Measurements from ENCODE around the gene CCNQ. TPM values are rescaled to one million over a fixed set of nuclear protein-coding genes. Genes with fewer than 3 reads are reported as not detected.

The CCNQ gene
- total RNA-seq, 2 experiments from 2014 or later: 13.4 to 15.1 TPM

- H3K4me1 Mint-ChIP-seq (ENCODE audit: low read depth): no peaks in the 10 kb centered on the region
- no peak overlapping the region for H3K4me3 Mint-ChIP-seq
- H3K27ac Mint-ChIP-seq: no peak overlapping the region
- H3K36me3 Mint-ChIP-seq (ENCODE audit: low read depth): no peaks in the 10 kb centered on the region
- no peaks in the 10 kb centered on the region for H3K9me3 Mint-ChIP-seq
- intact Hi-C loops (cut with micrococcal nuclease): no loop called here
- CTCF ChIA-PET: no interaction called here
- H3K27me3 Mint-ChIP-seq (ENCODE audit: low read depth): no peaks in the 10 kb centered on the region
- no peak for DNase-seq
Observed at GRCh38 chrX:153625271-153626024, 26.5 kb upstream of the CCNQ start.

GRCh38 chrX:153624196-153625091 is 25.5 kb upstream of the CCNQ start:
- no peaks in the 10 kb centered on the region for H3K36me3 Mint-ChIP-seq (ENCODE audit: low read depth)
- no peak overlapping the region for H3K4me3 Mint-ChIP-seq
- CTCF ChIA-PET: no interaction called here
- no peaks in the 10 kb centered on the region for H3K27me3 Mint-ChIP-seq (ENCODE audit: low read depth)
- no peaks in the 10 kb centered on the region for H3K9me3 Mint-ChIP-seq
- no peaks in the 10 kb centered on the region for H3K4me1 Mint-ChIP-seq (ENCODE audit: low read depth)
- intact Hi-C loops (cut with micrococcal nuclease): no loop called here
- no peak for DNase-seq
- H3K27ac Mint-ChIP-seq: no peak overlapping the region

GRCh38 chrX:153623310-153624029 is 24.5 kb upstream of the CCNQ start:
- CTCF ChIA-PET: no interaction called here
- Mint-ChIP-seq H3K27ac (no peak overlapping the region), H3K4me3 (no peak overlapping the region), H3K4me1 (ENCODE audit: low read depth) (no peaks in the 10 kb centered on the region), H3K36me3 (ENCODE audit: low read depth) (no peaks in the 10 kb centered on the region), H3K9me3 (no peaks in the 10 kb centered on the region), H3K27me3 (ENCODE audit: low read depth) (no peaks in the 10 kb centered on the region)
- intact Hi-C loops (cut with micrococcal nuclease): no loop called here
- no peak for DNase-seq

GRCh38 chrX:153622661-153623309 is 23.8 kb upstream of the CCNQ start:
- Mint-ChIP-seq H3K27me3 (ENCODE audit: low read depth) (no peaks in the 10 kb centered on the region), H3K36me3 (ENCODE audit: low read depth) (no peaks in the 10 kb centered on the region), H3K27ac (no peak overlapping the region), H3K9me3 (no peaks in the 10 kb centered on the region), H3K4me3 (no peak overlapping the region), H3K4me1 (ENCODE audit: low read depth) (no peaks in the 10 kb centered on the region)
- intact Hi-C loops (cut with micrococcal nuclease): no loop called here
- CTCF ChIA-PET: no interaction called here
- DNase-seq: no peak

- no peak for DNase-seq
- H3K4me3 Mint-ChIP-seq: no peak overlapping the region
- no peaks in the 10 kb centered on the region for H3K27me3 Mint-ChIP-seq (ENCODE audit: low read depth)
- intact Hi-C loops (cut with micrococcal nuclease): no loop called here
- no peak overlapping the region for H3K27ac Mint-ChIP-seq
- CTCF ChIA-PET: no interaction called here
- H3K4me1 Mint-ChIP-seq (ENCODE audit: low read depth): no peaks in the 10 kb centered on the region
- no peaks in the 10 kb centered on the region for H3K9me3 Mint-ChIP-seq
- H3K36me3 Mint-ChIP-seq (ENCODE audit: low read depth): no peaks in the 10 kb centered on the region
Observed at GRCh38 chrX:153621949-153622598, 23.1 kb upstream of the CCNQ start.

- no peaks in the 10 kb centered on the region for H3K27me3 Mint-ChIP-seq (ENCODE audit: low read depth)
- H3K36me3 Mint-ChIP-seq (ENCODE audit: low read depth): no peaks in the 10 kb centered on the region
- intact Hi-C loops (cut with micrococcal nuclease): no loop called here
- no peak overlapping the region for H3K27ac Mint-ChIP-seq
- no peak overlapping the region for H3K4me3 Mint-ChIP-seq
- no peak for DNase-seq
- H3K9me3 Mint-ChIP-seq: no peaks in the 10 kb centered on the region
- no peaks in the 10 kb centered on the region for H3K4me1 Mint-ChIP-seq (ENCODE audit: low read depth)
- CTCF ChIA-PET: no interaction called here
Observed at GRCh38 chrX:153620576-153620975, 21.6 kb upstream of the CCNQ start.

GRCh38 chrX:153614818-153615217 is 15.9 kb upstream of the CCNQ start:
- Mint-ChIP-seq H3K9me3 (no peaks in the 10 kb centered on the region), H3K36me3 (ENCODE audit: low read depth) (no peaks in the 10 kb centered on the region), H3K27me3 (ENCODE audit: low read depth) (no peaks in the 10 kb centered on the region), H3K27ac (no peak overlapping the region), H3K4me1 (ENCODE audit: low read depth) (peaks cover 9% of the 10 kb centered on the region), H3K4me3 (no peak overlapping the region)
- intact Hi-C loops (cut with micrococcal nuclease): loop anchor here (5.0 kb wide), 1 partner anchor 58 kb away; no protein-coding TSS in a partner anchor
- DNase-seq: no peak
- CTCF ChIA-PET: interaction anchor here (1.1 to 2.1 kb wide), 3 partner anchors 30 to 75 kb away, joined by 3 to 8 read pairs (median 4); no protein-coding TSS in a partner anchor

GRCh38 chrX:153612413-153612812 is 13.5 kb upstream of the CCNQ start:
- H3K9me3 Mint-ChIP-seq: no peaks in the 10 kb centered on the region
- no peaks in the 10 kb centered on the region for H3K27me3 Mint-ChIP-seq (ENCODE audit: low read depth)
- intact Hi-C loops (cut with micrococcal nuclease): loop anchor here (5.0 kb wide), 1 partner anchor 55 kb away; no protein-coding TSS in a partner anchor
- CTCF ChIA-PET: interaction anchor here (0.6 kb wide), 1 partner anchor 108 kb away, joined by 3 read pairs; no protein-coding TSS in a partner anchor
- no peaks in the 10 kb centered on the region for H3K36me3 Mint-ChIP-seq (ENCODE audit: low read depth)
- DNase-seq: no peak
- no peak overlapping the region for H3K27ac Mint-ChIP-seq
- peaks cover 9% of the 10 kb centered on the region for H3K4me1 Mint-ChIP-seq (ENCODE audit: low read depth)
- no peak overlapping the region for H3K4me3 Mint-ChIP-seq

GRCh38 chrX:153611298-153612095 is 12.6 kb upstream of the CCNQ start:
- no peak overlapping the region for H3K27ac Mint-ChIP-seq
- CTCF ChIA-PET: interaction anchor here (1.1 to 1.6 kb wide), 2 partner anchors 53 to 56 kb away, joined by 4 to 7 read pairs; no protein-coding TSS in a partner anchor

GRCh38 chrX:153610836-153611213 is 11.9 kb upstream of the CCNQ start:
- CTCF ChIA-PET: interaction anchor here (1.1 to 1.6 kb wide), 2 partner anchors 54 to 56 kb away, joined by 4 to 7 read pairs; no protein-coding TSS in a partner anchor
- intact Hi-C loops (cut with micrococcal nuclease): loop anchor here (1.0 to 5.0 kb wide), 3 partner anchors 38 to 54 kb away; no protein-coding TSS in a partner anchor
- Mint-ChIP-seq H3K36me3 (ENCODE audit: low read depth) (no peaks in the 10 kb centered on the region), H3K4me1 (ENCODE audit: low read depth) (peaks cover 9% of the 10 kb centered on the region), H3K27me3 (ENCODE audit: low read depth) (no peaks in the 10 kb centered on the region), H3K9me3 (no peaks in the 10 kb centered on the region), H3K4me3 (peak overlapping the region; percentile 63), H3K27ac (no peak overlapping the region)
- no peak for DNase-seq

More at GRCh38 chrX:153611298-153612095, 12.6 kb upstream of the CCNQ start:
- Mint-ChIP-seq H3K4me3 (no peak overlapping the region), H3K4me1 (ENCODE audit: low read depth) (peaks cover 9% of the 10 kb centered on the region), H3K27me3 (ENCODE audit: low read depth) (no peaks in the 10 kb centered on the region), H3K9me3 (no peaks in the 10 kb centered on the region), H3K36me3 (ENCODE audit: low read depth) (no peaks in the 10 kb centered on the region)
- intact Hi-C loops (cut with micrococcal nuclease): loop anchor here (5.0 kb wide), 1 partner anchor 54 kb away; no protein-coding TSS in a partner anchor
- no peak for DNase-seq
